Forelimb muscle (tissue), 1 donor: Measurements from ENCODE around the gene GATB. TPM values are rescaled to one million over a fixed set of nuclear protein-coding genes. Genes with fewer than 3 reads are reported as not detected.
"Not testable (repeated sequence)": the region's sequence is repeated elsewhere in the genome, so short reads cannot be mapped to it uniquely, and the experiment has no call there.

Source experiments
- DNase-seq: peaks from one replicate; pipeline ENCODE4 v3.0.0-alpha.2; 2013; ENCODE audit warnings: low read depth
- polyA plus RNA-seq: library from polyadenylated mRNA; unstranded; fragments of 120-200 nt; gene quantifications from one replicate; pipeline ENCODE4 v1.2.1, GENCODE V29; 2013; ENCODE audit not compliant: insufficient read length

GATB gene
- polyA plus RNA-seq, 1 donor = 21.4 TPM

DNA sequence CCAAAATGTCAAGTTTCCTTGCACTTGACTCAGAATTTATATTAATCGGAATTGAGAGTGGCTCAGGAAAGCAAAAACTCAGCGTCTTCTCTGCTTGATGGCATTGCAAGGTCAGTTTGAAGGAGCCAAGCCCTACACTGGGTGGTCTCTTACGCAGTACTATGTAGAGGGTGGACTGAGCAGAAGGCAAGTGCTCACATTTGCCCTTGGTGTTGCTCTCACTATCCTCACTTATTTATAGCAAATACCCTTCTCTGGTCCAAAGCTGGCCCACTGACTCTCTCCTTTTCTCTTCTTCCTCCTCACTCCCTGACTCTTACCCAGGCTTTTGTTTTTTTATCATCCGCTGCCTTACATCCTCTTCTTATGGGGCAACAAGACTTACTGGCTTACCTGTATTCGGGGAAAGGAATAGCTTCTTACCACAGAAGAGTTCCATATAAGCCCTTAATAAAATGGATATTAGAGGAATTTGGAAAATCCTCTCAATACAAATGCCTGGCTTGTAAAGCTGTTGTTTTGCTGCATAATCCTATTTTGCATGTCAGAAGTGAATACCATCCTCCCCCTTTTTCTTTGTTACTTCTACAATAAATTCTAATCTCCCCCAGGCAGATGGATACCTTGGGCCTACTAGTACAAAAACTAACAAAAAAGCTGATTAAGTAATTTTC, 24.8 kb upstream of the GATB start:
- DNase-seq = no peak

- no peak for DNase-seq
Measured at GRCh38 chr4:151784706-151785105, 23.9 kb upstream of the GATB start.

DNA sequence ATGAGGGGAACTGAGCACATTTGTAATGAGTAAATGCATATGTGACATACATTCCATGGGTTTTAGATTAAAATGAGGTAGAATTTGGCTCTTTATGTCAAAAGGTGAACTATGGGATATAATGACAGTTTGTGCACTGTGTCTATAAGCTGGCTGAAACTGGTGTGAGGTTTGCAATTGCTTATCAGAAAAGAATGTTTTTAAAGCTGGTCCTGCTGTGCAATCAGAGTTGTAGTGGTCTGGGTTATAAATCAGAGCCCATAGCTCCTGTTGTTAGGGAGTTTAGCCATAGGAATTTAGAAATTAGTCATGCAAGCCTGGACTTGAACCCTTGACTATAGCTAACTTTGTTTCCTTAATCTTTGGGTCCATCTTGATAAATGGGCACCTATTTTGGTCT, 23.1 kb upstream of the GATB start:
- no peak for DNase-seq

GRCh38 chr4:151782296-151782695, 21.5 kb upstream of the GATB start:
- no peak for DNase-seq

DNA sequence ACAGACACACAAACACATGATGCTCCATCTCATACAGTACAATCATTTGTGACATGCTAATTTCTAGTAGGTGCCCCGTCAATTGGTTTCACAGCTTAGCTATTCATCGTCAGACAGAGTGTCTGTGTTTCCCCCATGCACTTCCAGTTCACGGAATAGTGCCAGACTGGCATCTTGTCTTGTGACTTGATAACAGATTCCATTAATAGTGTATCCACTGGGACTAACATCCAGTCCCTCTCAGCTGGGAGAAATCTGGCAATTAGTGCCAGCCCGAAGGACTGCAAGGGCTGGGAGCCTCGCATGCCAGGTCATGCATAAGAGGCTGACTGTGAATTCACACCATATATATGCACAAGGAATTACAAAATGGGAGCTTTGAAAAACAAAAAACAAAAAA, 20.2 kb upstream of the GATB start:
- no peak for DNase-seq

- no peak for DNase-seq
Measured at GRCh38 chr4:151777471-151777870, 16.7 kb upstream of the GATB start.

- no peak for DNase-seq
Measured at GRCh38 chr4:151774324-151774723, 13.5 kb upstream of the GATB start.

DNA sequence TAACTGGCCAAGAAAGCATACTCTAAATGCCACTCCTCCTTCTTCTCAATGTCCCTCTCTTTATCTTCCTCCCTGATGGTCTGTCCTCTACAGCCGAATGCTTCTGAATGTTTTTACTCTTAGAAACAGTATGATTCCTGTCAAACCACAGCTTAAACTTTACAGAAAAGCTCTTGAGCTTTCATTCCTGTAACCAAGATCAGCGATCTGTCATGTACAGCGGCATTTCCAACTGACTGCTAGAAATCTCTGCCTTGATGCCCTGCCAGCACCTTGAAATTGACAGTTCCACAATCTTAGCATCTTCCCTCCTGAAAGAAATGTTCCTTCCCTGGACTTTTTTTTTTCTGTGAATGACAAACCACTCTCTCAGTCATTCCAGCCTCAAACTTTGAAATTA, 11.5 kb upstream of the GATB start:
- no peak for DNase-seq

- peak; percentile 61 for DNase-seq
Measured at GRCh38 chr4:151771664-151772063, 10.9 kb upstream of the GATB start.

GRCh38 chr4:151770154-151770553, 9.3 kb upstream of the GATB start:
- no peak for DNase-seq

- DNase-seq = no peak
Measured at GRCh38 chr4:151768835-151769234, 8.0 kb upstream of the GATB start.

GRCh38 chr4:151766691-151767090, 5.9 kb upstream of the GATB start:
- DNase-seq = no peak

- no peak for DNase-seq
Measured at GRCh38 chr4:151760002-151760401, 805 bp downstream of the GATB start.

- DNase-seq = no peak
Measured at GRCh38 chr4:151753056-151753455, 7.8 kb downstream of the GATB start.

GRCh38 chr4:151750156-151750555, 10.7 kb downstream of the GATB start:
- no peak for DNase-seq

- DNase-seq = no peak
Measured at GRCh38 chr4:151745481-151746231, 15.2 kb downstream of the GATB start.

DNA sequence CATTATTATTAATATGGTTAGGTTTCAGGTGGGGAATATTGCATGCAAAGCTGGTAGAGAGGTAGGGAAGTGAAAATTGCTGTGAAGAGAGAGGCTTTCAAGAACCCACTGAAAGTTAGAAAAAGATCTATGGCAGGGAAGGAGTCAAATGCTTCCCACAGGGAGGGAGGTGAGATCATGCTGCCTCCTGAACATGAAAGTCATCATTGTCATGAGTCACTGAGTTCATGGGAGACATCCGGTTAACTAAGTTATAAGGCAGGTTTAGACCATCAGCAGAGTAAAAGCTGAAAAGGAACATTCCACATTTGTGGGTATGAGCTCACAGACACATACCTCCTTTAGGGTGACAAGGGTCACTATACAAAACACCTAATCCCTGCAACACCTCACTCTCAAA, 16.2 kb downstream of the GATB start:
- no peak for DNase-seq

DNA sequence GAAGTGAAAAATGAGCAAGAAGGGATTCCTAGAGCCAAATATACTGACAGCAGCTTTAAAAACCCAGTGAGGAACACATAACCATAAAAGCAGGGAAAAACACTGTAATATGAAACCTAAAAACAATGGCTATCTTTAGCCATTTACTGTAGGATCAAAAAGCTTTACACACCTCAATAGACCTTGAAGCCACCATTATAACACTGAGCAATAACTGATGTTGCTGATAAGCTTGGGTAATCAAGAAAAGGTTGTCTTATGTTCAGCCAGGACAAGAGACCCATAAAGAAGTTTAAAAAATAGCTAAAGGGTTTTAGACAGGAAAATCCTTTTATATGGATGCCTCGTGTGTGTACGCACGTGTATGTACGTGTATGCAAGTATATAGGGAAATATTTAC, 16.9 kb downstream of the GATB start:
- no peak for DNase-seq

GRCh38 chr4:151743128-151743854, 17.5 kb downstream of the GATB start:
- no peak for DNase-seq

GRCh38 chr4:151738720-151739517, 21.9 kb downstream of the GATB start:
- no peak for DNase-seq

DNA sequence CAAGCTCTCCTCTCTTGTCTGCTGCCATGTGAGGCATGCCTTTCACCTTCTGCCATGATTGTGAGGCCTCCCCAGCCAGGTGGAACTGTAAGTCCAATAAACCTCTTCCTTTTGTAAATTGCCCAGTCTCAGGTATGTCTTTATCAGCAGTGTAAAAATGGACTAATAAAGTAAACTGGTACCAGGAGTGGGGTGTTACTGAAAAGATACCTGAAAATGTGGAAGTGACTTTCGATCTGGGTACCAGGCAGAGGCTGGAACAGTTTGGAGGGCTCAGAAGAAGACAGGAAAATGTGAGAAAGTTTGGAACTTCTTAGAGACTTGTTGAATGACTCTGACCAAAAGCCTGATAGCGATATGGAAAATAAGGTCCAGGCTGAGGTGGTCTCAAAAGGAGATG, 24.0 kb downstream of the GATB start:
- DNase-seq = not testable (repeated sequence)

DNA sequence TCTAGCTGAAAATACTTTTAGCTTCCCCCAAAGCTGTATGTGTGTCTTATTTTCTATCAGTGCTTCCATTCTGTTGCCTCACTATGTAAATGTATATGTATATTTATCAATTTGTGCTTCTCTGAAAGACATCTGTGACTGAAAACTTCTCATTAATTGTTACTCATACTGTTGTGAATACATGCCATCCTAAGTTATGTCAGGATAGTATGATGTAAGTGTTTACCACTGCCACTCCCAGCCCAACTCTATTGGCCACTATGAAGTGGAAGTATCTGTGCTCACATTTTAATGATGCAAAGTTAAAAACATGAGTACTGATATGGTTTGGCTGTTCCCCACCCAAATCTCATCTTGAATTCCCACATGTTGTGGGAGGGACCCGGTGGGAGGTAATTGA, 24.4 kb downstream of the GATB start:
- DNase-seq = no peak
